ENCODE measurements around the gene NR2F2.

Gene NR2F2

DNA sequence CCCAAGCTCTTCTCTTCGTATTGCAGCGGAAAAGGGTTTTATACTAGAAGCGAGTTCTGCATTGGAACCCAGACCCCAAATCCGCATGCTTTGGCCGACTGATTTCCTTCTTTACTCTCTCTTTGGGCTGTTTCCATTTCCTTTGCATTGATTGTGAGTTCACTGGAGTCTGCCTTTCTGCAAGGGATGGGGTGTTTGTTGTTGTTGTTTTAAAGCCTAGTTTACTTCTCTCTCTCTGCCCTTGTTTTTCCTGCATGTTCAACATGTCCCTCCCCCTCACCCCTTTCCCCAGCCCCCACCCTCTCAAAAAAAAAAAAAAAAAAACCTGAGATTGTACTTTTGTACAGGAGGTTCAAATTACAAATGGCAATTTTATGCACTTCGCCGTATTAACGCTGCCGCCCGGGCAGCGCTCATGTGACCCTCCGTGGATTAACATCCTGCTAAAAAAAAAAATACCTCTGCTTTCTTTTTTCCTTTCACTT lies 2.2 kb downstream of the NR2F2 start:
- DNase-seq (ENCODE audit: low read depth): no peak

DNA sequence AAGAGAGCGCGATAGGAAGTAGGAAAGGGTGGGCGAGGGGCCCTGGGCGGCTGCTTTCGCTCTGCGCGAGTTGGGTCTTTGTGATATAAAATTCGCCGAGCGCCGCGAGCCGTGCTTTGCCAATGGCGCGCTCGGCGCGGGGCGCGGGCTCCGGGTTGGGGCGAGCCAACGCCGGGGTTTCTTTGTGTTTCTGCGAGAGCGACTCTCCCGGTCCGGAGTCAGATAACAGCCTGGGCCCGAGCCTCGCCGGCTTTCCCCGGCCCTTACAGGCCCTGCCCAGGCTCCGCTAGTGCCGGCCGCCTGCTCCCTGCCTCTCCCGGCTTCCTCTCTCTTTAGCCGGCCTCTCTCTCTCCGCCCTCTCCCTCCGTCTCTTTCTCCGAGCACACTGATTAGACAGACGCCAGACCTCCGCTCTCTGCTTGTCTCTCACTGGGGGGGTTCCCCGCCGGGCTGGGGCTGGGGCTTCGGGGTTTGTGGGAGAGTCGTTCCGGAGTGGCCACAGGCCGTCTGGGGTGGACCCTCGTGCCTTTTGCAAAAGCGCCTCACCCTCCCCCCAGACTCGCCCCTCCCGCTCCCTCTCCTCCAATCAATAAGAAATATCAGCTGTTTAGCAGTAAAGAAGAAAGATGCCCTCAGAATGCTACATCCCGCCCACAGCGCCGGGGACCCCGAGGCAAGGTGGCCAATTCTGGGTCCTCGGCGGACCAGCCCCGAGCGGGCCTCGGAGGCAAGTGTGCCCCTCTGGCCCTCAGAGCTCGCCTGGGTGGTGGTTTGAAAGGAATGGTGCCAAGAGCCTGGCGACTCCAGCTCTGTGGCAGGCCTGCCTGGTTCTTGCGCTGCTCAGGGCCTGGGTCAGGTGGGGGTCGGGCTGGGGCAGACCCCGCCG lies 2.9 kb downstream of the NR2F2 start:
- DNase-seq (ENCODE audit: low read depth): no peak

DNA sequence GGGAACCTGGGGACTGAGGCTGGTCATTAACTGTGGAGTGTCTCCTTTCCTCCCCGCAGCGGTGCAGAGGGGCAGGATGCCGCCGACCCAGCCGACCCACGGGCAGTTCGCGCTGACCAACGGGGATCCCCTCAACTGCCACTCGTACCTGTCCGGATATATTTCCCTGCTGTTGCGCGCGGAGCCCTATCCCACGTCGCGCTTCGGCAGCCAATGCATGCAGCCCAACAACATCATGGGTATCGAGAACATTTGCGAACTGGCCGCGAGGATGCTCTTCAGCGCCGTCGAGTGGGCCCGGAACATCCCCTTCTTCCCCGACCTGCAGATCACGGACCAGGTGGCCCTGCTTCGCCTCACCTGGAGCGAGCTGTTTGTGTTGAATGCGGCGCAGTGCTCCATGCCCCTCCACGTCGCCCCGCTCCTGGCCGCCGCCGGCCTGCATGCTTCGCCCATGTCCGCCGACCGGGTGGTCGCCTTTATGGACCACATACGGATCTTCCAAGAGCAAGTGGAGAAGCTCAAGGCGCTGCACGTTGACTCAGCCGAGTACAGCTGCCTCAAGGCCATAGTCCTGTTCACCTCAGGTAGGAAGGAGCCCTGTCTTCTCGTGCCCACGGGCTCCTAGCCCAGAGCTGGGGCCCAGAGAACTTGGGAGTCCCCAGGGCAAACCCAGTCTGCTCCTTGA lies 3.7 kb downstream of the NR2F2 start:
- no peak for DNase-seq (ENCODE audit: low read depth)

DNA sequence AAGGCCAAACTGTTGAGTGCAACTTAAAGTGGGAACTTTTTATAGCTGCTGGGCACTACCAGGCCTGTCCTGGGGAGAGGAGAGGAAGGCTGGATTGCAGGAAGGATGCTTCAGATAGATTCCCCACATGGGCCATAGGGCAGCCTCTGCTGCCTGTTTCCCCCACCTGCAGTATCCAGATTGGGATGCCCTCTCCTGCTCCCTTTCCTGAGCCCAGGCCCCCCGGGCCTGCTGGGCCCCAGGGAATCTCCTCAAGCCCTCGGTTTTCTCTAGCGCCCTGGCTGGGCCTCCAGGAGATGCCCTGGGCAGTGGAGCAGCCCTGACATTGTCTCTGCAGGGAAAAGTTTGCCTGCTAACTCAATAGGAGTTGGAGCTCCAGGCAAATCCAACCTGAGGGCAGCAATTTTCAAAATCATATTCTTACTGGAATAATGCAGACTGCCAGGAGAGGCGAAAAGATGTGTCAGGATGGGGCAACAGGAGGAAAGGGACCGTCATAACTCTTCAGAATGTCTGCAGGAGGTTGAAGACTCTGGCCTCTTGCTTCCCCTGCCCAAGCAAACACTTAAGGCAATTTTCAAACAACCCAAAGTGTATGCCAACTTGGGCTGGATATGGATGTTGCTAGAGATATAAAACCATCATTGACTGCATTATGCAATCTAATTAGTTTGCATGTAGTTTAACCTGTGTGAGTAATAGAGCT lies 4.4 kb downstream of the NR2F2 start:
- no peak for DNase-seq (ENCODE audit: low read depth)

DNA sequence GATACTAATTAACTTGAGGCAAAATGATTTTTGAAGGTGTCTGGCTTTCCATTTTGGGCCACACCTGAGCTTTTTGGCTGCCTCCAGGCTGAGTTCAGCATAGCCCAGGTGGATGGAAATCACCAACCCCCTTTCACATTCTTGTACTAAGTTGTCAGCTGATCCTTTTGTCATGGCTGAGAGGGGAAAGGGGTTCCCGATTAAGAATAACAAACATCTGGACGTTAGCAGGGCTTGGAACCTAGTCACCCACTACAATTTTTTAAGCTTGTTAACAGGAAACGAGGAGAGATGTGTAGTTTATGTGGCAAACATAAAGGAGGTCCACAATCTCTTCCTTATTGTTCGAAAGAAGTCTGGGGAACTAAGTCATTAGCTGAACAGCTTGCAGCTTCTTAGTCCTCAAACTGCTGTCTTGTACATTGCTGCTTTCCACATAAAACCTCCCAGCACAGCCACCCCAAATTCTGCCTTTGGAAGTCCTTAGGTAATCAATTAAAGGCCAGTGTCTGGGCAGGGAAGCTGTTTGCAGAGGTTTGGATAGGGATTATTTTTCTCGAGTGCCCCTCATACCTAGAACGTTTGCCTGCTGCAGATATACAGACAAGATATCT lies 5.0 kb downstream of the NR2F2 start:
- no peak for DNase-seq (ENCODE audit: low read depth)

DNA sequence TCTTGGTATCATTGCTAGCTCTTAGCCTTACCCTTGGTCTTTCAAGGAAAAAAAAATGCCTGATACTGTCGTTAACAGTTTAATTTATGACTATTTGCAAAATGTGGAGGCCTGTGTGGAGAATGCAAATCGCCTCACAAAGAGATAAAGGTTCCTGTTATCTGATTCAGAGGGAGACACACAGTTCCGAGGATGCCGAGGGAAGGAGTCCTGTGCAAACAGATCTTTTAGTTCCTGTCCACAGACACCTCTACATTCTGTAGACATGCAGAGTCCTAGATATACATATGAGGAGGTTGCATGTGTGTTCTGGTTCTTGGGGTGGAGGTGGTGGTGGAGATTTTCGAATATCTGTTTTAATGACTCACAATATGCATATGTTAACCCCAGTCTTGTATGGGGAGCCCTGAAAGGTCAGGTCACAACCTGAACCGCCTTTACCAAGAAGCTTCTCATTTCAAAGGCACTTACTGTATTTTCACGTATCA lies 5.7 kb downstream of the NR2F2 start:
- no peak for DNase-seq (ENCODE audit: low read depth)

DNA sequence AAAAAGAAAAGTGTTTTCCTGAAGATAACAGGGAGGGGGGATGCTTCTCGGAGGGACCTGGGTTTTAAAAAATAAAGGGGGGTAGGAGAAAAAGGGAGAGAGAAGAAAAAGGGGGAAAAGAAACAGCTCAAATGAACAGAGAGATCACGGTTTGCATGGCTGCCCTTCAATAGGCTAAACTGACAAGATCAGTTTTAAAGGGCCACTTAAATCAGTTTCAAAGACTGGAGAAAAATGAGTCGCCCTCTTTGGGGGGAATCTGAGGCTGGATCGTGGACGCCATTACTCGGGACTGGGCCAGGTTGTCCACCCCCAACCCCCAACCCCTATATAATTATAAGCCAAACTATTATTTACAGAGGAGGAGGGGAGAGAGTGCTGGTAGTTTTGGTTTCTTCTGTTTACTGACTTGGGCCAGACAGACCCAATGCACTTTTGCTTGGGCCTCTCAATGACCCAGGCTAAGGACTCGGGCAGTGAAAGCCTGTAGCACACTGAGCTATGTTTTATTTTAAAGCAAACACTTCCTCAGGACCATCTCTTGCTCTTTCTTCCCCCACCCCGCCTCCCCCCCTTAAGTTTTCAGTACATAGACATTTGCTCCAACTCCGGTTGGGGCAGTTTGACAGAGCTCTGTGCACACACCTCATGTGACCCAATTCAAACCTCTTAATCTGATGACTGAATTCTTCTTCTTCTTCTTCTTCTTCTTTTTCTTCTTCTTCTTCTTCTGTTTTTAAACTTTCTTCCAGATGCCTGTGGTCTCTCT lies 6.3 kb downstream of the NR2F2 start:
- no peak for DNase-seq (ENCODE audit: low read depth)

DNA sequence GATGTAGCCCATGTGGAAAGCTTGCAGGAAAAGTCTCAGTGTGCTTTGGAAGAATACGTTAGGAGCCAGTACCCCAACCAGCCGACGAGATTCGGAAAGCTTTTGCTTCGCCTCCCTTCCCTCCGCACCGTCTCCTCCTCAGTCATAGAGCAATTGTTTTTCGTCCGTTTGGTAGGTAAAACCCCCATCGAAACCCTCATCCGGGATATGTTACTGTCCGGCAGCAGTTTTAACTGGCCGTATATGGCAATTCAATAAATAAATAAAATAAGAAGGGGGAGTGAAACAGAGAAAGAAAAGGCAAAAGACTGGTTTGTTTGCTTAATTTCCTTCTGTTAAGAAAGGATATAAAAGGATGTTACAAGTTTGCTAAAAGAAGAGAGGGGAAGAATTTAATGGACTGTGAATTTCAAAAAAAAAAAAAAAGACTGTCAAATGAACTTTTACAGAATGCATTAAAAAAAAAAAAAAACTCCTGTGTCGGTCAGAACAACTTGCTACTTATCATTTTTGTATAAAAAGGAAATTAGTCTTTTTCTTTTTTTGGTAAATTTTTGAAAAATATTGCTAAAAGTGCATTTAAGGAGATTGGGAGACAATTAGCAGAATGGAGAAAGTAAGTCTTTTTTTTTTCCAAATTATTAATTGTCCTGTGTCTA lies 7.0 kb downstream of the NR2F2 start:
- DNase-seq (ENCODE audit: low read depth): no peak

DNA sequence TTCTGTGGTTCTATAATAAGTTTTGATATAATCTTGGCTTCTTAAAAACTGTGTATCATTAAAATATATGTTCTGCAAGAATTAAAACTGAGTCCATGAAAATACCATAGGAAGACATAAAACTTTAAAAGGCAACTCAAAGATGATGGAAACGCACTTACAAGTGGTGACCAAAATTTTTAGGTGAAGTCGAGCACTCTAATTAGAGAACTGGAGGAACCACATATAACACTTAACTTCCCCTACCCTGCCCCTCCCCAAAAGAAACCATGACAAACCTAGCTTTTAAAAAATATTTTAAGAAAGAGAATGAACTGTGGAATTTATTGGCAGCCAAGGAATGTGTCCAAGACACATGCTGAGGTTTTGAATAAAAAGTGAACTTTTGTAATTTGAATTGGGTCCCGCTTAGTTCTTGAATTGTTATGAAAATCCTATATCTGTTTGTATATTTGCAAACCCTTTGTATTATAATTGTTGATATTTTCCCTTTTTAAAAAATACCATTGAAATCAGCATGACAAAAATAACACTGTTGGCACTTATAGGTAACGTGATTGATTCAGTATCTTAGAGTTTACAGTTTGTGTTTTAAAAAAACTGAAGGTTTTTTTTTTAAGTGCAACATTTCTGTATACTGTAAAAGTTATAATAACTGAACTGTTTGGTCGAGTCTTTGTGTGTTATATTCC lies 7.7 kb downstream of the NR2F2 start:
- DNase-seq (ENCODE audit: low read depth): no peak

DNA sequence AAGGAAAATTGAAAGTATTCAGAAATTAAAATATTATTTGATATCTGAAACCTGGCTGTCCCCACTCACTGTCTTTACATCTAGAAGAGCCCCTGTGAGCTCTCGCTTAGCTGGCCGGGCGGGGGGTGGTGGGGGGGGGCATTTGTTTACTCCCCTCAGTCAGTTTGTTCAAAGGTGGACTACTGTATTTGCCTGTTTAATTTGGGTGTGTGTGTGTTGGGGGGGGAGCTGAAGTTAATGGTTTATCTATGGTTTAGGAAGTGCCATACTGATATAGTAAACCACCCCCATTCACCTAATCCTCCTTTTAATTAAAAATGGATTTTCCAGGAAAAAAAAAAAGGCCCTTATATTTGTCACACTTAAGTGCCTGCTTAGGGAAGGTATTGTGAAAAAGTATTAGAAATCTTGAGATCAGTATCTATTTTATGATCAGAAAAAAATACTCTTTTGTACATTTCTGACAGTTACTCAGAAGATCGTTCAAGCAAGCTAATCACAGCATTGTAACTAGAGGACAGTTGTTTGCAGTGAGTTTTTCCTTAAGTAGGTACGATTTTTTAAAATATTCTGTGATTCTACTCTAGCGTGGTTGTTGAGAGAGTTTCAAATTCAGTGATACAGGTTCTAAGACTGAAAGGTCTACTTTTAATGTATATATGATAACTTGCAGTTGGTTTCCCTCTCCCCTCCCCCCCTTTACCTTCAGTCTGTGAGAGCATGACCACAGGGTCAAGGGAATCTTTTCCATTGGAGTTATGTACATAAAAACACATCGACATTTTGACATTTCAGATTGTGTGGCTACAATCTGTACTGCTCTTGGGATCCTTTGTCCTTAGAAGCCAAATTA lies 8.5 kb downstream of the NR2F2 start:
- DNase-seq (ENCODE audit: low read depth): no peak

DNA sequence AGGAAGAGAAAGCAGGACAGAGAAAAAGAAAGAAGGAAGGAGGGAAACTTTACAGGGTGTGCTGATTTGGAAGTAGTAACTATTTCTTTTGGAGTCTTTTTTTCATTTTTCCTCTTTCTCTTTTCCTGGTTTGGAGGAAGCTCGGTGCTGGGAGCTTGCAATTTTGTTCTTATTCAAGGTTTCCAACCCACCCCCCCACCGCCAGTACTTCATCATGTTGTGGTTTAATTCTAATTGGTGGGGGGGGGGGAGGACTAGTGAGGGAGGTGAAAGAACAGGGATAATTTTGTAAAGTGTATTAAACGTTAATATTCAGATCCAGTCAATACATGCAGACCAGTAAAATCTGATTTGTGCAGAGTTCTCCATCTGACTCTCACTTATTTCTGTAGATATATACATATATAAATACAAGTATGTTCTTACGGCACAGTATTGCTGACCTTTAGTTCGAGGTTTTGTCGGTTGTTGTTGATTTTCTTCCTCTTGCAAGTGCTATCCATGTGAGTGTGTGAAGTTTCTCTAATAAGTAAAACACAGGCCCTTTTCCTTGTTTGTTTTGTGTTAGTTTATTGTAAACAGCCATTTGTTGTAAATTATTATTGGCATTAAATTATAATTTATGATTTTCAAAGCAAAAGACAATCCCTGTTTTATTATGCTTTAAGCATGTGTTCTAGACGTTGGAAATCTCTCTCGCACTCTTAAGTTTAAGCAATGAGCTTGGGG lies 9.3 kb downstream of the NR2F2 start:
- no peak for DNase-seq (ENCODE audit: low read depth)

DNA sequence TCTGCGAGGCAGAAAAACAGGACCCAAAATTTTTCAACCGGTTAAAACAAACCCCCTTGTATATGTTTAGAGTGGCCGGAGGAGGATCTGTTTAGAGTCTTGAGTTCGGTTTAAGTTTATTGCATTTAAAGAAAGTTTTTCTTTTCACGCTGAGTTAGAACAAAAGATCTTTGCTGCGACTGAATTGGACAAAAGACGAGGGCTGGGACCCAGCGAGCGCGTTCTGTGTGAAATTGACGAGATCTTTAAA lies 9.8 kb downstream of the NR2F2 start:
- no peak for DNase-seq (ENCODE audit: low read depth)

DNA sequence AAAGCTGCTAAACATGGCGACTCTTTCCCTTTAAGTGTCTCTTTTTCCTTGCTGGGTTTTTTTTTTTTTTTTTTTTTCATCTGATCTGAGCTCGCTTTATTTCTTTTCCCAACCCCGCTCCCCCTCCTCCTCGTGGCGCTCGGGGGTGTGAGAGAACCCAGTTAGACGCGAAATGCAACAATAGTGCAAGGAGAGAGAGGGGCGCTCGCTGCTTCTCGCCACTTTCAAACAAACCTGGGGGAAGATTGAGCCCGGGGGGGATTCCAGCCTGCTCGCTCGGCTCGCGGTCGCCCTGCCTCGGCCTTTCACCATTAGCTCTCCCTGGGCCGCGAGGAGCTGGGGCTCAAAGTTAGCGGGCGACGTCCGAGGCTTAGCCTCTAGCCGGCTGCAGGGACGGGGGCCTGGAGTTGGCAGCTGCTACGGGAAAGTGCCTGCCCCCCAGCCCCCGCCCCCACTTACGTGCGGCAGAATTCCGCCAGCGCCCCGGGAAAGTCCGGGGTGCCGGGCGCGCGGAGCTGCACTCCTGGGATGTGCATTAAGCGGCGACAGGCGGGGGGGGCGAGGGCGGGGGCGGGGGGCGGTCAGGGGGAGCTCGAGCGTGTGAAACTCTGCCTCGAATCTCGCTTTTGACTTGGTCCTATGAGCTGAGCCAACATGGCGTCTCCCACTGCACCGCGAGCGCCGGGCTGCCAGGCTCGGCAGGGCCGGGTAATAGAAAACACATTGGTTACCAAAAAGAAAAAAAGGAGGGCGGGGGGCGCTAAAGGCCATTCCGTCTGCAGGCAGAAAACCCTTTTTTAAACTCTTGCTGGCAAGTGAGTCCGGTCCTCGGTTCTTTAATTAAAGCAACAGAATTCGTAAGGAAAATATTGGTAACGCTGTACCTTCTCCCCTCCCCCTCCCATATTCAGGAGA lies 10.4 kb downstream of the NR2F2 start:
- DNase-seq (ENCODE audit: low read depth): no peak

DNA sequence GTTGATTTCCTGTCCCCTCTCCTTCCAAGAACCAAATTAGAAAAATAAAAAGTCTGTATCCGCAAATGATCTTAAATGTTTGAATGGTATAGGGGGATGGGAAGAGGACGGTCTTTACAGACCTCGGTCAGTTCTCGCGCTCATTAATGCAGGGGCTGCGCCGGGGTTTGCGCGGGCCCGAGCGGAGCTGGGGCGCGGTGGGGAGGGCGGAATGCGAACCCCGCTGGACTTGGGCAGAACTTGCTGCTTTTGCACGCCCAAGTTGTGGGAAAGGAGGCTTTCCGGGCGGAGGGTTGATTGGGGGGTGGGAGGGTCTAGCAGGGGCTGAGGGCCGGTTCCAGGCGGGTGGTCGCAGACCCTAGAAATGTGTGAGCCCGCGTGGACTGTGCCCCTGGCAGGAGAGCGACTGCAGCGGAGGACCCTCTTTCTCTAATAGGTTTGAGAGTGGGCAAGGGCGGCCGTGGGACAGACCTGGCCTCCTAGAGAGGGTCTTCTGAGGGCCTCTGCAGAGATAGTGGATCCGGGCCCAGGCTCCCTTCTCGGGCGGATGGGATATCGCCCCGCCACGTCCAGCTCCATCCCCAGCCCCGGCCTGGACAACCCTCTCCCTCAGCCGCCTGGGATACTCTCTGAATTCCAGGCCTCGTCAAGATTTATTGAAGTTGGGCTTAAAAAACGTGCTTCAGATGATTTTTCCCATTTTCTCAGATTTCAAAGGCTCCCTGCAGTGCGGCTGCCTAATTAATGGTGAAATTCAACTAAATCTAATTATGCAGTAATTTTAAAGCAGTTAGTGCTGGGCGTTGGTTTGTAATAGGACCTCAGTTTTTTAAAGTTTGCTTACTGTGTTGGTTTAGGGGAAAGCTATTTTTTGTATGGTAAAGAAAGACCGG lies 11.3 kb downstream of the NR2F2 start:
- no peak for DNase-seq (ENCODE audit: low read depth)

DNA sequence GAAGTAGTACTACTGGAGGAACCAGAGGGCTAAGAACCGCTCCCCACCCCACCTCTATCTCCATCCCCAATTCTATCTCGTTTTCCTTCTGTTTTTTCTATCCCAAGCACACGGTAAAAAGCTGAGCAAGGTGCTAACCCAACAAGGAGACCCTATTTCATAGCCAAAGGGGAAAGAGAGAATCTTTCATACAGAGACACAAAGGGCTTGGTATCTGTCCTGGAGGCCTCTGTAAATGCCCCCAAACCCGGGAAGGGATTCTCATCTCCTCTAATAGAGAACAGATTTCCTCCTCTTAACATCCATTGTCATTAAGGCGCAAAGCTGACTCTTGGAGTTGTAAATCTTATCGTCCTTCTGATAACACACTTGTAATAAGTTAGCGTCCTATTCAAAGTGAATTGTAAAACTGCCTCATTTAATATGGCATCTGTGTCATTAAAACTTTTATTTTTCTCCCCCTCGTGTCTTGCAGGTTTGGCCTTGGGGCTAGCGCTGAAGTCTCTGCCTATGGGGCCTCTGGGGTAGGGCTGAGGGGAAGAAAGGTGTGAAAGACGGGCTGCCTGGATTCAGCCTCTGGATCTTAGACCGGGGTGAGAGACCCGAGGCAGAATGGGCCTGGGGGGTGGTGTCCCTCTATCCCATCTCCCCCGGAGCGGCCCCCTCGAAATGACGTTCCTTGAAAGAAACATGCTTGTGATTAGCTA lies 12.1 kb downstream of the NR2F2 start:
- DNase-seq (ENCODE audit: low read depth): no peak

All from activated T-helper 9 cell treated with anti-CD3 and anti-CD28 coated beads, Interleukin-2, amount 50 U/mL, for 16 hours (primary cell).